Measurements from ENCODE around the gene CD93. TPM values are rescaled to one million over a fixed set of nuclear protein-coding genes. Genes with fewer than 3 reads are reported as not detected.

The CD93 gene
- total and polyA plus RNA-seq, 2 of the 8 experiments (the other 6 are each of a cell fraction or from before 2014, with no cell fraction given), result under 0.01 to 0.07 TPM

- TF ChIP-seq ATF2 (IDR thresholded peaks at IDR 0.05; ENCODE audit: low read length) (no peak), SP4 (IDR thresholded peaks at IDR 0.05; ENCODE audit: low read length) (no peak)
These were observed 7.6 kb downstream of the CD93 start (continued) for GRCh38 chr20:23078351-23079015.

All from H1 (cell line).